ENCODE measurements around the gene ZNF692.
"Not testable (repeated sequence)": the region's sequence is repeated elsewhere in the genome, so short reads cannot be mapped to it uniquely, and the experiment has no call there.

ZNF692 gene

GRCh38 chr1:248890549-248891498 is 31.9 kb upstream of the ZNF692 start:
- Histone ChIP-seq H3K9me3 (no peaks in the 10 kb centered on the region), H3K27me3 (ENCODE audit: low read depth) (peaks cover 11% of the 10 kb centered on the region; the same call in 1 of the 2 replicates), H3K4me1 (no peaks in the 10 kb centered on the region), H3K4me3 (no peak overlapping the region), H3K36me3 (replicated peaks) (no peaks in the 10 kb centered on the region)
- DNase-seq (ENCODE audit: low spot score in 2 of 2), result no peak
- in situ Hi-C loops (cut with MboI; ENCODE audit: low sequenced_read_pairs), result no loop called here

- H3K9me3 ChIP-seq; H3K4me1 ChIP-seq; H3K36me3 ChIP-seq (replicated peaks); in situ Hi-C loops (cut with MboI; ENCODE audit: low sequenced_read_pairs); H3K4me3 ChIP-seq; DNase-seq (ENCODE audit: low spot score in 2 of 2): not testable (repeated sequence)
- H3K27me3 ChIP-seq (ENCODE audit: low read depth), result peaks cover 11% of the 10 kb centered on the region; the same call in 1 of the 2 replicates
Observed at GRCh38 chr1:248889914-248890243, 31.0 kb upstream of the ZNF692 start.

DNA sequence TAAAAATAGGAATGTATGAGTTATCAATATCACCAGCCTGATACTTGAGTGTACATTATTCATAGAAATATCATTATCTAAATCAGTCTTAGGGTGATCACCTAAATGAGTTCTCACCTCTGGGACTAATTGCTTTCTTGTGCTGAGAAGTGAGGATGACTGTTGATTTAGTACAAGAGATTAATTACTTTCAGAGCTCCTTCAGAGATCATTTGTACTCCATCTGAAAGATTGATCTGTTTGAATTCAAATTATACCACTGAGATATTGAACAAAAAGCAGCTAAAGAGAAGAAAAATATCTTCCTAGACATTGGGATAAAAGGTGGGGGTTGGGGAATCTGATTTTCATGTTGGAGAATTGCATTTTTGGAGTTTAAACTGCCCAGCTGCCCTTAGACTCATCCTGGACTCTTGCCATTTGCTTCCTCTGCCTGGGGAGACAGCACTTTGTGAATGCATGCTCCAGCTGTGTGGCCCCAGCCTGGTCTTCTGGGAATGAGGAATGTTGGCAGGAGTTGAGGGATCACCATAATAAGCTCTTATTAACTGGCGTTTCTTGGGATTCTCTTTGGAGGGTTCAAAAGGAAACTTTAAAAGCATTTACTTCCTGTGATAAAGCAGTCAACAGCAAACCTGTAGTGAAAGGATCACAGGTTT is 27.5 kb upstream of the ZNF692 start:
- no peaks in the 10 kb centered on the region for H3K9me3 ChIP-seq
- no peaks in the 10 kb centered on the region for H3K4me1 ChIP-seq
- no peak for DNase-seq (ENCODE audit: low spot score in 2 of 2)
- H3K27me3 ChIP-seq (ENCODE audit: low read depth), result peaks cover 6% of the 10 kb centered on the region; the same call in 1 of the 2 replicates
- H3K36me3 ChIP-seq (replicated peaks), result no peaks in the 10 kb centered on the region
- H3K4me3 ChIP-seq, result no peak overlapping the region
- in situ Hi-C loops (cut with MboI; ENCODE audit: low sequenced_read_pairs), result no loop called here

- in situ Hi-C loops (cut with MboI; ENCODE audit: low sequenced_read_pairs), result no loop called here
- no peaks in the 10 kb centered on the region for H3K36me3 ChIP-seq (replicated peaks)
- no peak for DNase-seq (ENCODE audit: low spot score in 2 of 2)
- H3K4me3 ChIP-seq, result no peak overlapping the region
- H3K9me3 ChIP-seq, result no peaks in the 10 kb centered on the region
- peaks cover 5% of the 10 kb centered on the region for H3K27me3 ChIP-seq (ENCODE audit: low read depth)
- no peaks in the 10 kb centered on the region for H3K4me1 ChIP-seq
Observed at GRCh38 chr1:248885646-248886045, 26.8 kb upstream of the ZNF692 start.

GRCh38 chr1:248884632-248885295 is 25.9 kb upstream of the ZNF692 start:
- in situ Hi-C loops (cut with MboI; ENCODE audit: low sequenced_read_pairs), result no loop called here
- Histone ChIP-seq H3K4me3 (no peak overlapping the region), H3K36me3 (replicated peaks) (no peaks in the 10 kb centered on the region), H3K9me3 (no peaks in the 10 kb centered on the region), H3K4me1 (no peaks in the 10 kb centered on the region), H3K27me3 (ENCODE audit: low read depth) (peaks cover 2% of the 10 kb centered on the region)
- no peak for DNase-seq (ENCODE audit: low spot score in 2 of 2)

GRCh38 chr1:248882427-248882826 is 23.5 kb upstream of the ZNF692 start:
- in situ Hi-C loops (cut with MboI; ENCODE audit: low sequenced_read_pairs); H3K27me3 ChIP-seq (ENCODE audit: low read depth); H3K36me3 ChIP-seq (replicated peaks); H3K4me3 ChIP-seq; H3K9me3 ChIP-seq; DNase-seq (ENCODE audit: low spot score in 2 of 2); H3K4me1 ChIP-seq: not testable (repeated sequence)

DNA sequence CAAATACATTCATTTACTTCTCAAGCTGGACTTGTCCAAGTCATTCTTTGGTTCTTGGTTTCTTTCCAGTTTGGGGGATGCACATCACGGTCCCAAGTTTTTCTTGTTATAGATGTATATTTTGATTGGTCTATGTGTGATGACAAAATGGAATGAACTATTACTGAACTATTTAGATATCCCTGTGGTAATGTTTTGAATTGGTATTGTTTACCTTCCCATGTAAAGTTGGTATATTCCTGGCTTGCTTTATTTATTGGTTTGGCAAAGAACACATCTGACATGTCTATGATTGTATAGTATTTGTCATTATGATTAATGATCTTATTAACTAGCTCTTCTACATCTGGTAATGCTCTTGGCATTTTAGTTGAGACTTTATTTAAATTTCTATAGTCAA is 22.4 kb upstream of the ZNF692 start:
- DNase-seq (ENCODE audit: low spot score in 2 of 2), result no peak
- Histone ChIP-seq H3K9me3 (no peaks in the 10 kb centered on the region), H3K4me1 (no peaks in the 10 kb centered on the region), H3K4me3 (no peak overlapping the region), H3K27me3 (ENCODE audit: low read depth) (peaks cover 2% of the 10 kb centered on the region; the same call in 1 of the 2 replicates), H3K36me3 (replicated peaks) (no peaks in the 10 kb centered on the region)
- in situ Hi-C loops (cut with MboI; ENCODE audit: low sequenced_read_pairs), result no loop called here

DNA sequence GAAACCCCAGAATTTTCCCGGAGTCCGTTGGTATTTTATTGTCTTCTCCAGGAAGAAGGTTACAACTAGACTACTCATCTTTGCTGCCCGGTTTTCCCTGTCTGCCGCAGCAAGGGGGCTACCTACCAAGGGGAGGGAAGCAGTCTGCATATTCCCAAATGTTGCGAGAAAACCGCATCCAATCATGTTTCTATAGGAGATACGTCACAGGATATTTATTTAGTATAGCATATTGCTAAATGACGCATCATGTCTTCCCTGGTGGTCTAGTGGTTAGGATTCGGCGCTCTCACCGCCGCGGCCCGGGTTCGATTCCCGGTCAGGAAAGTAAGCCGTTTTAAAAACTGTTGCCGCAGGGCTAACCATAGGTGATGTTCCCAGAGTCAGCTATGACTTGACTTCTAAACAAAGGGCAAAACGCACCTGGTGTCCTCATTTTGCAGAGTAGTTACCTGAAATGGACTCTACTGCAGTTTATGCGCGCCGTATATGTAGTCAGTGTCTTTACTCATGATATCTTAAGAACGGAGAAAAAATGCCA is 15.2 kb upstream of the ZNF692 start:
- Histone ChIP-seq H3K4me1 (peaks cover 3% of the 10 kb centered on the region; the same call in 1 of the 2 replicates), H3K4me3 (peak overlapping the region; percentile 54), H3K27me3 (ENCODE audit: low read depth) (no peaks in the 10 kb centered on the region), H3K36me3 (replicated peaks) (no peaks in the 10 kb centered on the region), H3K9me3 (no peaks in the 10 kb centered on the region)
- in situ Hi-C loops (cut with MboI; ENCODE audit: low sequenced_read_pairs), result no loop called here
- DNase-seq (ENCODE audit: low spot score in 2 of 2), result peak; percentile 79 to 80

- no peaks in the 10 kb centered on the region for H3K9me3 ChIP-seq
- H3K4me3 ChIP-seq, result peak overlapping the region; percentile 54
- peak; percentile 85 to 96 for DNase-seq (ENCODE audit: low spot score in 2 of 2)
- H3K36me3 ChIP-seq (replicated peaks), result no peaks in the 10 kb centered on the region
- in situ Hi-C loops (cut with MboI; ENCODE audit: low sequenced_read_pairs), result no loop called here
- no peaks in the 10 kb centered on the region for H3K27me3 ChIP-seq (ENCODE audit: low read depth)
- H3K4me1 ChIP-seq, result peaks cover 3% of the 10 kb centered on the region; the same call in 1 of the 2 replicates
Observed at GRCh38 chr1:248873409-248873992, 14.6 kb upstream of the ZNF692 start.

GRCh38 chr1:248872752-248873408 is 14.0 kb upstream of the ZNF692 start:
- H3K4me3 ChIP-seq, result peak overlapping the region; percentile 54
- no peaks in the 10 kb centered on the region for H3K36me3 ChIP-seq (replicated peaks)
- DNase-seq (ENCODE audit: low spot score in 2 of 2), result peak; percentile 72 to 79
- no peaks in the 10 kb centered on the region for H3K9me3 ChIP-seq
- in situ Hi-C loops (cut with MboI; ENCODE audit: low sequenced_read_pairs), result no loop called here
- H3K27me3 ChIP-seq (ENCODE audit: low read depth), result no peaks in the 10 kb centered on the region
- peaks cover 3% of the 10 kb centered on the region; the same call in 1 of the 2 replicates for H3K4me1 ChIP-seq

- H3K4me3 ChIP-seq, result no peak overlapping the region
- peaks cover 3% of the 10 kb centered on the region; the same call in 1 of the 2 replicates for H3K4me1 ChIP-seq
- no peaks in the 10 kb centered on the region for H3K27me3 ChIP-seq (ENCODE audit: low read depth)
- in situ Hi-C loops (cut with MboI; ENCODE audit: low sequenced_read_pairs), result no loop called here
- no peaks in the 10 kb centered on the region for H3K36me3 ChIP-seq (replicated peaks)
- no peaks in the 10 kb centered on the region for H3K9me3 ChIP-seq
- no peak for DNase-seq (ENCODE audit: low spot score in 2 of 2)
Observed at GRCh38 chr1:248871837-248872401, 13.0 kb upstream of the ZNF692 start.

DNA sequence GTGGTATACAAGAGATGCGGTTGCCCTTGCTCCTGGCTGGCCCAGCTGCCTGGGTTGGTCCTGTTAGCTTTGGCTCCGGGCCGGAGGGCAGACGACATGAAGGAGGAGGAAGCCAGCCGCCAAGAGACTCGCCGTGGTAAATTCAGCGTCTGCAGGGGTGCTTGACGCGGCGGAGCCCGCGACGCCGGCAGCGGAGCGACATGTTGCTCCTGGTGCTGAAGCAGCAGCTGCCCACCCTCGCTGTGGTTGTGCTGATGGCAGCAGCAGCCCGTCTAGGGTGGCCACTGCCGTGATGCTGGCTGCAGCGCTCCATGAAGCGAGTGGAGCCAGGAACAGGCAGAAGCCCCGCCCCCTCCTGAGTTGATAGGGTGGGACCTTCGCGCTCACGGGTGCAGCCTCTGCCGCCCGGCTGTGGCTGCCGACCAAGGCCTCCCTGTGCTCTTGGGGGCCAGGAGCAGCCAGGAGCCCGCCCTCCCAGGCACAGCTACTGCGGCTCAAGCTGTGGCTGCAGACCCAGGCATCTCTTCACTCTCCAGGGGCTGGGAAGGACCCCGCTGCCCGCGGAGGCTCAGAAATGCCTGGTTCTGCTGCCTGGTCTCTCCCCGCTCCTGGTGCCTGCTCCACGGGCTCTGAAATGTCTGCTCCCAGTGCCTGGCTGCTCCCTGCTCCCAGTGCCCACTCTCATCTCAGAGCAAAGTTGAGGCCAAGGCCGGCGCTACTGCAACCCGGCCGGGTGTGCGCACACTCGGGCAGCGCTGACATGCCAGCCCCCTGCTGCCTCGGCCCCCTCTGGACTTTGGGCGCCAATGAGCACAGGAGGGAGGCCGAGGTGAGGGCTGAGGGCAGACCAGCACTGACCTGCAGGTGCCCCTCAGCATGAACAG is 4.4 kb upstream of the ZNF692 start:
- in situ Hi-C loops (cut with MboI; ENCODE audit: low sequenced_read_pairs), result no loop called here
- peaks cover 2% of the 10 kb centered on the region; the same call in 1 of the 2 replicates for H3K4me1 ChIP-seq
- H3K27me3 ChIP-seq (ENCODE audit: low read depth), result no peaks in the 10 kb centered on the region; the same call in 1 of the 2 replicates
- no peaks in the 10 kb centered on the region for H3K36me3 ChIP-seq (replicated peaks)
- H3K4me3 ChIP-seq, result no peak overlapping the region
- H3K9me3 ChIP-seq, result no peaks in the 10 kb centered on the region
- DNase-seq (ENCODE audit: low spot score in 2 of 2), result peak; percentile 24 to 75
